NB4 (cell line): ENCODE data around the gene CERCAM.

Experiments
- MYC ChIP-seq: IDR thresholded peaks from 2 replicates; pipeline ENCODE4 v1.6.1; 2011; ENCODE audit warnings: low read depth, low read length
- TF ChIP-seq, protein P1 (sequence below): IDR thresholded peaks from one replicate; pipeline ENCODE4 v1.5.1; 2012; ENCODE audit warnings: low read depth, low read length

DNA sequence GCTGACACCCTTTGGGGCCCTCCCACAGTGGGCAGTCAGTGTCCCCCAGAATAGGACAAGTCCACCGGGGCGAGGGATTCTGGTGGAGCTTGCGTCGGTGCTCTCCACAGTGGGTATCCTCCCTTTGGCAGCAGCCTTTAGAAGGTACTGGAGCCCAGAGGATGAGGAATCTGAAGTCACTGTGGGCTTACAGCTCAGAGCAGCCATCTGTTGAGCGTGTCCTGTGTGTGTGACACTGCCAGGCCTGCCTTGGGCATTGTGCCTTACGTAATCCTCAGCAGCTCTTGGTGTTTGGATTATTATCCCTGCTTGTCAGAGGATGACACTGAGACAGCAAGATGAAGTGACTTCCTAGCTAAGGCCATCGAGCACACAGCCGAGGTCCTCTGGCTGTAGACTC lies 36.9 kb upstream of the CERCAM start:
- TF ChIP-seq, protein P1, sequence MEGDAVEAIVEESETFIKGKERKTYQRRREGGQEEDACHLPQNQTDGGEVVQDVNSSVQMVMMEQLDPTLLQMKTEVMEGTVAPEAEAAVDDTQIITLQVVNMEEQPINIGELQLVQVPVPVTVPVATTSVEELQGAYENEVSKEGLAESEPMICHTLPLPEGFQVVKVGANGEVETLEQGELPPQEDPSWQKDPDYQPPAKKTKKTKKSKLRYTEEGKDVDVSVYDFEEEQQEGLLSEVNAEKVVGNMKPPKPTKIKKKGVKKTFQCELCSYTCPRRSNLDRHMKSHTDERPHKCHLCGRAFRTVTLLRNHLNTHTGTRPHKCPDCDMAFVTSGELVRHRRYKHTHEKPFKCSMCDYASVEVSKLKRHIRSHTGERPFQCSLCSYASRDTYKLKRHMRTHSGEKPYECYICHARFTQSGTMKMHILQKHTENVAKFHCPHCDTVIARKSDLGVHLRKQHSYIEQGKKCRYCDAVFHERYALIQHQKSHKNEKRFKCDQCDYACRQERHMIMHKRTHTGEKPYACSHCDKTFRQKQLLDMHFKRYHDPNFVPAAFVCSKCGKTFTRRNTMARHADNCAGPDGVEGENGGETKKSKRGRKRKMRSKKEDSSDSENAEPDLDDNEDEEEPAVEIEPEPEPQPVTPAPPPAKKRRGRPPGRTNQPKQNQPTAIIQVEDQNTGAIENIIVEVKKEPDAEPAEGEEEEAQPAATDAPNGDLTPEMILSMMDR: no peak
- TF ChIP-seq MYC: no peak
